DOHH2 (cell line): ENCODE data around the gene GDF7.

Experiments
- H3F3A ChIP-seq: fragments of 200-600 bp; sonication (generic), shearing (Covaris generic); 2 replicates; pipeline ENCODE4 v1.6.0; 2016; ENCODE audit warnings: antibody characterized with exemption, mild to moderate bottlenecking; ENCODE audit not compliant: control insufficient read depth, insufficient read depth
- H3K27ac ChIP-seq: fragments of 200-600 bp; sonication (generic); 2 replicates; pipeline ENCODE4 v1.5.1; 2014; ENCODE audit warnings: low read depth, mild to moderate bottlenecking, low read length, moderate library complexity
- H3K27me3 ChIP-seq: fragments of 200-600 bp; sonication (generic); 2 replicates; pipeline ENCODE4 v1.6.1; 2014; ENCODE audit warnings: mild to moderate bottlenecking, low read length, mixed read lengths; ENCODE audit not compliant: control insufficient read depth
- H3K36me3 ChIP-seq: fragments of 200-600 bp; sonication (generic); 2 replicates; pipeline ENCODE4 v1.6.1; 2014; ENCODE audit warnings: mild to moderate bottlenecking, low read length, moderate library complexity, mixed read lengths; ENCODE audit not compliant: control insufficient read depth
- H3K4me1 ChIP-seq: fragments of 200-600 bp; sonication (generic); 2 replicates; pipeline ENCODE4 v1.6.1; 2014; ENCODE audit warnings: mild to moderate bottlenecking, low read length, mixed read lengths; ENCODE audit not compliant: control insufficient read depth
- H3K4me2 ChIP-seq: fragments of 200-600 bp; sonication (generic); 2 replicates; pipeline ENCODE4 v1.6.0; 2014; ENCODE audit warnings: mild to moderate bottlenecking, low read length, moderate library complexity
- H3K4me3 ChIP-seq: fragments of 200-600 bp; sonication (generic); 2 replicates; pipeline ENCODE4 v1.5.1; 2014; ENCODE audit warnings: mild to moderate bottlenecking, low read length, mixed read lengths
- H3K79me2 ChIP-seq: fragments of 200-600 bp; sonication (generic); 2 replicates; pipeline ENCODE4 v1.6.1; 2014; ENCODE audit warnings: mild to moderate bottlenecking, low read length, mixed read lengths; ENCODE audit not compliant: control insufficient read depth
- H3K9me2 ChIP-seq: fragments of 200-600 bp; sonication (generic); replicated peaks from 2 replicates; pipeline ENCODE4 v1.6.1; 2014; ENCODE audit warnings: mild to moderate bottlenecking, low read length, mixed read lengths; ENCODE audit not compliant: control insufficient read depth
- H3K9me3 ChIP-seq: fragments of 200-600 bp; sonication (generic); 2 replicates; pipeline ENCODE4 v1.6.1; 2014; ENCODE audit warnings: antibody characterized with exemption, low read length, mixed read lengths; ENCODE audit not compliant: control insufficient read depth, insufficient read depth
- H4K20me1 ChIP-seq: fragments of 200-600 bp; sonication (generic); 2 replicates; pipeline ENCODE4 v1.6.0; 2014; ENCODE audit warnings: low read depth, mild to moderate bottlenecking, antibody characterized with exemption, low read length, moderate library complexity; ENCODE audit not compliant: control insufficient read depth, insufficient read depth
- EZH2phosphoT487 ChIP-seq: fragments of 200-600 bp; sonication (generic); IDR thresholded peaks from 2 replicates; pipeline ENCODE4 v1.6.1; 2017; ENCODE audit warnings: borderline replicate concordance, mild to moderate bottlenecking, antibody characterized with exemption, low read length, moderate library complexity, mixed read lengths
- TF ChIP-seq, protein P1 (sequence below): fragments of 200-600 bp; sonication (generic); IDR thresholded peaks from one replicate; pipeline ENCODE4 v1.5.1; 2014; ENCODE audit warnings: antibody characterized with exemption, mild to moderate bottlenecking, low read depth, low read length; ENCODE audit not compliant: poor library complexity, severe bottlenecking

Gene GDF7

GRCh38 chr2:20666304-20667150, at the start of gene GDF7:
Gene GDF7 (plus strand): TSS chr2:20667144. CDS start chr2:20667240, 96 bp downstream.
- H3K9me3 ChIP-seq: no peaks in the 10 kb centered on the region
- H4K20me1 ChIP-seq: no peaks in the 10 kb centered on the region
- no peak within 1 kb of the TSS for H3K27ac ChIP-seq
- no peaks in the 10 kb centered on the region for H3K9me2 ChIP-seq
- no peaks in the 10 kb centered on the region for H3K36me3 ChIP-seq
- no peaks in the 10 kb centered on the region for H3K79me2 ChIP-seq
- peaks cover 80% of the 10 kb centered on the region for H3K27me3 ChIP-seq
- H3K4me1 ChIP-seq: peaks cover 16% of the 10 kb centered on the region
- TF ChIP-seq, protein P1, sequence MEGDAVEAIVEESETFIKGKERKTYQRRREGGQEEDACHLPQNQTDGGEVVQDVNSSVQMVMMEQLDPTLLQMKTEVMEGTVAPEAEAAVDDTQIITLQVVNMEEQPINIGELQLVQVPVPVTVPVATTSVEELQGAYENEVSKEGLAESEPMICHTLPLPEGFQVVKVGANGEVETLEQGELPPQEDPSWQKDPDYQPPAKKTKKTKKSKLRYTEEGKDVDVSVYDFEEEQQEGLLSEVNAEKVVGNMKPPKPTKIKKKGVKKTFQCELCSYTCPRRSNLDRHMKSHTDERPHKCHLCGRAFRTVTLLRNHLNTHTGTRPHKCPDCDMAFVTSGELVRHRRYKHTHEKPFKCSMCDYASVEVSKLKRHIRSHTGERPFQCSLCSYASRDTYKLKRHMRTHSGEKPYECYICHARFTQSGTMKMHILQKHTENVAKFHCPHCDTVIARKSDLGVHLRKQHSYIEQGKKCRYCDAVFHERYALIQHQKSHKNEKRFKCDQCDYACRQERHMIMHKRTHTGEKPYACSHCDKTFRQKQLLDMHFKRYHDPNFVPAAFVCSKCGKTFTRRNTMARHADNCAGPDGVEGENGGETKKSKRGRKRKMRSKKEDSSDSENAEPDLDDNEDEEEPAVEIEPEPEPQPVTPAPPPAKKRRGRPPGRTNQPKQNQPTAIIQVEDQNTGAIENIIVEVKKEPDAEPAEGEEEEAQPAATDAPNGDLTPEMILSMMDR: peak; percentile 37
- peak; percentile 87 for TF ChIP-seq EZH2phosphoT487
- H3K4me3 ChIP-seq: peak within 1 kb of the TSS; percentile 65
- H3F3A ChIP-seq: no peaks in the 10 kb centered on the region
- H3K4me2 ChIP-seq: peak within 1 kb of the TSS; percentile 74

DNA sequence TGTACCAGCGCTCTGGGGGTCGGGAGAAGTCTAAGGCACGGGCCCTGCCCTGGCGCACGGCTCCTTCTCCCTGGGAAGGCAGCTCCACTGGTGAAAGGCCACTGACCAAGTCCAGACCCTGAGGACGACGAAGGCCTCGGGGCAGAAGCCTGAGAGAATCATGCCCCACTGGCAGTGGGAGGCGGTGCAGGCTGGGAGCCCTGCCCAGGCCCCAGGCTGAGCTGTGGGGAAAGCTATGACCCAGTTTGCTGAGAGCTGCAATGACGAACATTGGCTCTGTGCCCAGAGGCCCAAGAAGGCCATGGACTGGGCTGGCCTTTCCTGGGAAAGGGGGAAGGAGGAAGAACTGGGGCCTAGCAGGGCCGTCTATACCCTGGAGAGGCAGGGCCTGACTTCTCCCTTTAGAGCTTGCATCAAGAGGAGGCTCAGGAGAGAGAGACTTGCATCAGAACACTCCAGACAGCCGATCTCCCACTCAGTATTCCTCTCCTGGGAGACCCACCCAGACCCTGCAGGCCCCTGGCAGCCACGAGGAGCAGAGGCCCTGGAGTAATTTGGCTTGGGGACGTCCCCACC, 49.0 kb upstream of the GDF7 start:
- TF ChIP-seq EZH2phosphoT487: no peak
- TF ChIP-seq, protein P1: no peak
- H3K4me2 ChIP-seq: no peak overlapping the region
- H3F3A ChIP-seq: no peaks in the 10 kb centered on the region
- H3K27ac ChIP-seq: no peak overlapping the region
- H3K4me1 ChIP-seq: no peaks in the 10 kb centered on the region
- no peaks in the 10 kb centered on the region for H4K20me1 ChIP-seq
- no peaks in the 10 kb centered on the region for H3K79me2 ChIP-seq
- H3K9me2 ChIP-seq: no peaks in the 10 kb centered on the region
- H3K4me3 ChIP-seq: no peak overlapping the region
- H3K27me3 ChIP-seq: no peaks in the 10 kb centered on the region
- no peaks in the 10 kb centered on the region for H3K9me3 ChIP-seq
- no peaks in the 10 kb centered on the region for H3K36me3 ChIP-seq

DNA sequence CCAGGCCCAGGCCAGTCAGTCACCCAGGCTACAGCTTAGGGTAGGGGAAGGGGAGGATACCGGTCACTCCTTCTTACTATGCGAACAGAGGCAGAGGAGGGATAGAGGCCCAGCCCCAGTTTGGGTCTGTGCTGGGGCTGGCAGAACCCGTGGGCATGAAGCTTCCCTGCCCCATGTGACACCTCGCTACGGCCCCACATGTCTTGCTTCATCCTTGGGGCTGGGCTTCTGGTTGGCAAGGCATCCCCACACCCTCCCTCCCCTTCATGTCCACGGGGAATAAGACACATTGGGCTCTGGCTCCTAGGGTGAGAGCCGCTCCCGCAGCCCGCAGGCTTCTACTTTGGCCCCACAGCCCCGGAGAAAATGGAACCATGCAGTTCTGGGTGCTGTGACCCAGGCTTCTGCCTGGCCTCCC, 48.5 kb upstream of the GDF7 start:
- no peak overlapping the region for H3K27ac ChIP-seq
- no peaks in the 10 kb centered on the region for H4K20me1 ChIP-seq
- H3K4me2 ChIP-seq: no peak overlapping the region
- TF ChIP-seq EZH2phosphoT487: no peak
- TF ChIP-seq, protein P1: no peak
- H3F3A ChIP-seq: no peaks in the 10 kb centered on the region
- no peaks in the 10 kb centered on the region for H3K9me2 ChIP-seq
- no peak overlapping the region for H3K4me3 ChIP-seq
- H3K36me3 ChIP-seq: no peaks in the 10 kb centered on the region
- no peaks in the 10 kb centered on the region for H3K9me3 ChIP-seq
- H3K27me3 ChIP-seq: no peaks in the 10 kb centered on the region
- H3K79me2 ChIP-seq: no peaks in the 10 kb centered on the region
- no peaks in the 10 kb centered on the region for H3K4me1 ChIP-seq
